Measurements from ENCODE around the gene MRTFA.
"Not testable (repeated sequence)": the region's sequence is repeated elsewhere in the genome, so short reads cannot be mapped to it uniquely, and the experiment has no call there.

Gene MRTFA

GRCh38 chr22:40521046-40521445, 115.5 kb downstream of the MRTFA start:
- DNase-seq (ENCODE audit: low read depth in 3 of 3): no peak

- DNase-seq (ENCODE audit: low read depth in 3 of 3): no peak
Observed at GRCh38 chr22:40520562-40520961, 116.0 kb downstream of the MRTFA start.

GRCh38 chr22:40519948-40520331, 116.6 kb downstream of the MRTFA start:
- no peak for DNase-seq (ENCODE audit: low read depth in 3 of 3)

- no peak for DNase-seq (ENCODE audit: low read depth in 3 of 3)
Observed at GRCh38 chr22:40519284-40519947, 117.1 kb downstream of the MRTFA start.

GRCh38 chr22:40518840-40519239, 117.7 kb downstream of the MRTFA start:
- DNase-seq (ENCODE audit: low read depth in 3 of 3): no peak

- no peak for DNase-seq (ENCODE audit: low read depth in 3 of 3)
Observed at GRCh38 chr22:40517631-40518030, 118.9 kb downstream of the MRTFA start.

GRCh38 chr22:40516416-40516815, 120.1 kb downstream of the MRTFA start:
- no peak for DNase-seq (ENCODE audit: low read depth in 3 of 3)

GRCh38 chr22:40512426-40513136, 123.9 kb downstream of the MRTFA start:
- no peak for DNase-seq (ENCODE audit: low read depth in 3 of 3)

GRCh38 chr22:40511604-40512003, 124.9 kb downstream of the MRTFA start:
- no peak for DNase-seq (ENCODE audit: low read depth in 3 of 3)

GRCh38 chr22:40510631-40511364, 125.7 kb downstream of the MRTFA start:
- no peak for DNase-seq (ENCODE audit: low read depth in 3 of 3)

GRCh38 chr22:40509401-40510134, 127.0 kb downstream of the MRTFA start:
- no peak for DNase-seq (ENCODE audit: low read depth in 3 of 3)

GRCh38 chr22:40508046-40508445, 128.5 kb downstream of the MRTFA start:
- DNase-seq (ENCODE audit: low read depth in 3 of 3): not testable (repeated sequence)

GRCh38 chr22:40507491-40507890, 129.0 kb downstream of the MRTFA start:
- no peak for DNase-seq (ENCODE audit: low read depth in 3 of 3)

- no peak for DNase-seq (ENCODE audit: low read depth in 3 of 3)
Observed at GRCh38 chr22:40506762-40507161, 129.8 kb downstream of the MRTFA start.

- DNase-seq (ENCODE audit: low read depth in 3 of 3): no peak
Observed at GRCh38 chr22:40504285-40505249, 132.0 kb downstream of the MRTFA start.

GRCh38 chr22:40502919-40503318, 133.6 kb downstream of the MRTFA start:
- no peak for DNase-seq (ENCODE audit: low read depth in 3 of 3)

- DNase-seq (ENCODE audit: low read depth in 3 of 3): not testable (repeated sequence)
Observed at GRCh38 chr22:40500465-40500786, 136.1 kb downstream of the MRTFA start.

GRCh38 chr22:40499209-40499623, 137.3 kb downstream of the MRTFA start:
- DNase-seq (ENCODE audit: low read depth in 3 of 3): no peak

GRCh38 chr22:40498420-40499208, 137.9 kb downstream of the MRTFA start:
- DNase-seq (ENCODE audit: low read depth in 3 of 3): no peak

GRCh38 chr22:40493441-40493840, 143.1 kb downstream of the MRTFA start:
- no peak for DNase-seq (ENCODE audit: low read depth in 3 of 3)
